ENCODE data around the gene FHOD3.

DNA sequence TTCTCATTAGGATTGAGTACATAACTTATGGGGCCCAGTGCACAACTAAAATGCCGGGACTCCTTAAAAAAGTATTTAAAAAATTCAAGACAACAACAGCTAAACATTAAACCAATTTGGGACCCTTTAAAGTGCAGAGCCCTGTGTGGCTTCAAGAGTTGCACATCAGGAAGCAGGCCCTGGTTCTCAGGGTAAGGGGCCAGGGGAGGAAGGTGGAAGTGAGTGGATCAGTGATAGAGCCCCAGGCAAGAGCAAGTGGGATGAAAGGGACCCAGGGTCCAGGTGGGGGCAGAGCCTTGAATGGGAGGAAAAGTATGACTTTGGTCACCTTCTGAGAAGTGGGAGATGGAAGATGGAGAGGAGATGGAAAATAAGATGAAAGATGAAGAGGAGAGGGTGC lies 2.3 kb upstream of the FHOD3 start:
- TF ChIP-seq, protein P1, sequence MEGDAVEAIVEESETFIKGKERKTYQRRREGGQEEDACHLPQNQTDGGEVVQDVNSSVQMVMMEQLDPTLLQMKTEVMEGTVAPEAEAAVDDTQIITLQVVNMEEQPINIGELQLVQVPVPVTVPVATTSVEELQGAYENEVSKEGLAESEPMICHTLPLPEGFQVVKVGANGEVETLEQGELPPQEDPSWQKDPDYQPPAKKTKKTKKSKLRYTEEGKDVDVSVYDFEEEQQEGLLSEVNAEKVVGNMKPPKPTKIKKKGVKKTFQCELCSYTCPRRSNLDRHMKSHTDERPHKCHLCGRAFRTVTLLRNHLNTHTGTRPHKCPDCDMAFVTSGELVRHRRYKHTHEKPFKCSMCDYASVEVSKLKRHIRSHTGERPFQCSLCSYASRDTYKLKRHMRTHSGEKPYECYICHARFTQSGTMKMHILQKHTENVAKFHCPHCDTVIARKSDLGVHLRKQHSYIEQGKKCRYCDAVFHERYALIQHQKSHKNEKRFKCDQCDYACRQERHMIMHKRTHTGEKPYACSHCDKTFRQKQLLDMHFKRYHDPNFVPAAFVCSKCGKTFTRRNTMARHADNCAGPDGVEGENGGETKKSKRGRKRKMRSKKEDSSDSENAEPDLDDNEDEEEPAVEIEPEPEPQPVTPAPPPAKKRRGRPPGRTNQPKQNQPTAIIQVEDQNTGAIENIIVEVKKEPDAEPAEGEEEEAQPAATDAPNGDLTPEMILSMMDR (IDR thresholded peaks at IDR 0.05) = no peak
- TF ChIP-seq POLR2A (IDR thresholded peaks at IDR 0.05) = no peak
